ENCODE measurements around the gene GTF3C1.

Gene GTF3C1

GRCh38 chr16:27483088-27483437 lies 66.7 kb downstream of the GTF3C1 start:
- H3K27ac ChIP-seq: no peak overlapping the region

GRCh38 chr16:27482397-27483087 lies 67.2 kb downstream of the GTF3C1 start:
- H3K27ac ChIP-seq: no peak overlapping the region
- no peak for TF ChIP-seq CTCF (IDR thresholded peaks at IDR 0.05)
- TF ChIP-seq ZFX (IDR thresholded peaks at IDR 0.05; ENCODE audit: borderline replicate concordance): no peak

More at GRCh38 chr16:27483088-27483437, 66.7 kb downstream of the GTF3C1 start:
- TF ChIP-seq CTCF (IDR thresholded peaks at IDR 0.05): no peak
- TF ChIP-seq ZFX (IDR thresholded peaks at IDR 0.05; ENCODE audit: borderline replicate concordance): no peak

GRCh38 chr16:27481282-27481934 lies 68.3 kb downstream of the GTF3C1 start:
- TF ChIP-seq CTCF (IDR thresholded peaks at IDR 0.05) (no peak), ZFX (IDR thresholded peaks at IDR 0.05; ENCODE audit: borderline replicate concordance) (no peak)
- no peak overlapping the region for H3K27ac ChIP-seq

GRCh38 chr16:27480761-27481160 lies 69.0 kb downstream of the GTF3C1 start:
- TF ChIP-seq ZFX (IDR thresholded peaks at IDR 0.05; ENCODE audit: borderline replicate concordance) (no peak), CTCF (IDR thresholded peaks at IDR 0.05) (no peak)
- no peak overlapping the region for H3K27ac ChIP-seq

- TF ChIP-seq CTCF (IDR thresholded peaks at IDR 0.05): no peak
- no peak for TF ChIP-seq ZFX (IDR thresholded peaks at IDR 0.05; ENCODE audit: borderline replicate concordance)
- no peak overlapping the region for H3K27ac ChIP-seq
These were observed 73.5 kb downstream of the GTF3C1 start for GRCh38 chr16:27476240-27476639.

GRCh38 chr16:27475561-27475960 lies 74.2 kb downstream of the GTF3C1 start:
- H3K27ac ChIP-seq: no peak overlapping the region

More at GRCh38 chr16:27475561-27475960, 74.2 kb downstream of the GTF3C1 start:
- TF ChIP-seq CTCF (IDR thresholded peaks at IDR 0.05) (no peak), ZFX (IDR thresholded peaks at IDR 0.05; ENCODE audit: borderline replicate concordance) (no peak)

All from 22Rv1 (cell line).